ENCODE measurements around the gene PRM3. TPM values are rescaled to one million over a fixed set of nuclear protein-coding genes. Genes with fewer than 3 reads are reported as not detected.

Gene PRM3
- total RNA-seq, 4 donors from 2014 or later, result not detected

GRCh38 chr16:11250091-11250785 is 23.2 kb downstream of the PRM3 start:
- peaks cover 9 to 43% (median 13%) of the 10 kb centered on the region in 3 donors for H3K4me1 ChIP-seq
- no peaks in the 10 kb centered on the region for H3K36me3 ChIP-seq
- intact Hi-C loops (cut with DNase I), result loop anchor here (10.0 kb wide), 1 partner anchor 105 kb away; no protein-coding TSS in a partner anchor
- TF ChIP-seq CTCF (IDR thresholded peaks at IDR 0.05), result no peak
- TF ChIP-seq POLR2A (IDR thresholded peaks at IDR 0.05), result no peak
- DNase-seq, result no peak
- WGBS, 2 donors, result 62 to 66% methylated on average over 11 to 14 of the region's 16 CpGs
- no peak overlapping the region for H3K27ac ChIP-seq
- no peak overlapping the region for H3K4me3 ChIP-seq
- no peaks in the 10 kb centered on the region for H3K9me3 ChIP-seq
- H3K27me3 ChIP-seq, result peaks cover 0 to 31% (median 0%) of the 10 kb centered on the region in 4 donors

GRCh38 chr16:11249233-11250061 is 24.0 kb downstream of the PRM3 start:
- H3K27me3 ChIP-seq, result peaks cover 0 to 33% (median 0%) of the 10 kb centered on the region in 4 donors
- WGBS, 2 donors, result 84 to 91% methylated on average over 26 to 40 of the region's 63 CpGs
- TF ChIP-seq POLR2A (IDR thresholded peaks at IDR 0.05) (no peak), CTCF (IDR thresholded peaks at IDR 0.05) (no peak)
- H3K27ac ChIP-seq, result no peak overlapping the region
- DNase-seq, result no peak
- no peaks in the 10 kb centered on the region for H3K9me3 ChIP-seq
- no peak overlapping the region for H3K4me3 ChIP-seq
- no peaks in the 10 kb centered on the region for H3K36me3 ChIP-seq
- peaks cover under 1 to 36% (median 11%) of the 10 kb centered on the region in 3 donors for H3K4me1 ChIP-seq
- intact Hi-C loops (cut with DNase I), result loop anchor here (10.0 kb wide), 1 partner anchor 105 kb away; no protein-coding TSS in a partner anchor

- no peak for DNase-seq
- Histone ChIP-seq H3K27me3 (peaks cover 0 to 31% (median 0%) of the 10 kb centered on the region in 4 donors), H3K9me3 (no peaks in the 10 kb centered on the region), H3K4me1 (peaks cover 0 to 22% (median 4%) of the 10 kb centered on the region in 3 donors), H3K4me3 (no peak overlapping the region), H3K27ac (no peak overlapping the region), H3K36me3 (no peaks in the 10 kb centered on the region)
- intact Hi-C loops (cut with DNase I), result no loop called here
- TF ChIP-seq POLR2A (IDR thresholded peaks at IDR 0.05) (no peak), CTCF (IDR thresholded peaks at IDR 0.05) (no peak)
- 40 to 51% methylated on average over 8 of the region's 8 CpGs for WGBS, 2 donors
These were observed 25.3 kb downstream of the PRM3 start for GRCh38 chr16:11248133-11248532.

- no peaks in the 10 kb centered on the region for H3K36me3 ChIP-seq
- intact Hi-C loops (cut with DNase I), result no loop called here
- no peak for DNase-seq
- no peaks in the 10 kb centered on the region for H3K9me3 ChIP-seq
- H3K27ac ChIP-seq, result no peak overlapping the region
- no peak overlapping the region for H3K4me3 ChIP-seq
- peaks cover 0 to 8% (median 0%) of the 10 kb centered on the region in 3 donors for H3K4me1 ChIP-seq
- peaks cover 0 to 33% (median 0%) of the 10 kb centered on the region in 4 donors for H3K27me3 ChIP-seq
- TF ChIP-seq CTCF (IDR thresholded peaks at IDR 0.05), result no peak
- no peak for TF ChIP-seq POLR2A (IDR thresholded peaks at IDR 0.05)
These were observed 27.4 kb downstream of the PRM3 start for GRCh38 chr16:11245988-11246387.

- Histone ChIP-seq H3K4me3 (no peak overlapping the region), H3K27ac (no peak overlapping the region), H3K27me3 (peaks cover 0 to 33% (median 0%) of the 10 kb centered on the region in 4 donors), H3K36me3 (no peaks in the 10 kb centered on the region), H3K4me1 (peaks cover 0 to 8% (median 2%) of the 10 kb centered on the region in 3 donors), H3K9me3 (no peaks in the 10 kb centered on the region)
- intact Hi-C loops (cut with DNase I), result no loop called here
- 89 to 92% methylated on average over 5 of the region's 5 CpGs for WGBS, 2 donors
- no peak for TF ChIP-seq CTCF (IDR thresholded peaks at IDR 0.05)
- no peak for TF ChIP-seq POLR2A (IDR thresholded peaks at IDR 0.05)
- no peak for DNase-seq
These were observed 28.1 kb downstream of the PRM3 start for GRCh38 chr16:11245222-11245737.
